ENCODE data around the gene PIK3C2G.

PIK3C2G gene

GRCh38 chr12:18280728-18281127, 19.4 kb downstream of the PIK3C2G start:
- DNase-seq (ENCODE audit: low read depth in 2 of 2) = no peak

- DNase-seq (ENCODE audit: low read depth in 2 of 2) = no peak
These were observed 20.6 kb downstream of the PIK3C2G start for GRCh38 chr12:18281941-18282340.

GRCh38 chr12:18283831-18284230, 22.5 kb downstream of the PIK3C2G start:
- no peak for DNase-seq (ENCODE audit: low read depth in 2 of 2)

- DNase-seq (ENCODE audit: low read depth in 2 of 2) = peak; percentile 9 to 12
These were observed 23.1 kb downstream of the PIK3C2G start for GRCh38 chr12:18284386-18284785.

- DNase-seq (ENCODE audit: low read depth in 2 of 2) = no peak
These were observed 23.8 kb downstream of the PIK3C2G start for GRCh38 chr12:18285161-18285560.

GRCh38 chr12:18290386-18290785, 29.1 kb downstream of the PIK3C2G start:
- DNase-seq (ENCODE audit: low read depth in 2 of 2) = no peak

GRCh38 chr12:18294889-18295288, 33.6 kb downstream of the PIK3C2G start:
- DNase-seq (ENCODE audit: low read depth in 2 of 2) = no peak

GRCh38 chr12:18296201-18296908, 35.0 kb downstream of the PIK3C2G start:
- no peak for DNase-seq (ENCODE audit: low read depth in 2 of 2)

GRCh38 chr12:18296909-18297280, 35.6 kb downstream of the PIK3C2G start:
- no peak for DNase-seq (ENCODE audit: low read depth in 2 of 2)

- DNase-seq (ENCODE audit: low read depth in 2 of 2) = no peak
These were observed 36.6 kb downstream of the PIK3C2G start for GRCh38 chr12:18297902-18298301.

GRCh38 chr12:18302809-18303430, 41.6 kb downstream of the PIK3C2G start:
- DNase-seq (ENCODE audit: low read depth in 2 of 2) = no peak

- DNase-seq (ENCODE audit: low read depth in 2 of 2) = no peak
These were observed 43.3 kb downstream of the PIK3C2G start for GRCh38 chr12:18304609-18305008.

GRCh38 chr12:18306311-18306710, 45.0 kb downstream of the PIK3C2G start:
- no peak for DNase-seq (ENCODE audit: low read depth in 2 of 2)

- no peak for DNase-seq (ENCODE audit: low read depth in 2 of 2)
These were observed 52.0 kb downstream of the PIK3C2G start for GRCh38 chr12:18313306-18313705.

- peak; percentile 69 to 72 for DNase-seq (ENCODE audit: low read depth in 2 of 2)
These were observed 58.8 kb downstream of the PIK3C2G start for GRCh38 chr12:18320036-18320617.

GRCh38 chr12:18320976-18321375, 59.7 kb downstream of the PIK3C2G start:
- DNase-seq (ENCODE audit: low read depth in 2 of 2) = no peak

GRCh38 chr12:18323159-18323558, 61.8 kb downstream of the PIK3C2G start:
- no peak for DNase-seq (ENCODE audit: low read depth in 2 of 2)

- no peak for DNase-seq (ENCODE audit: low read depth in 2 of 2)
These were observed 65.7 kb downstream of the PIK3C2G start for GRCh38 chr12:18327036-18327435.

GRCh38 chr12:18332173-18332572, 70.9 kb downstream of the PIK3C2G start:
- DNase-seq (ENCODE audit: low read depth in 2 of 2) = no peak

GRCh38 chr12:18339633-18340032, 78.3 kb downstream of the PIK3C2G start:
- DNase-seq (ENCODE audit: low read depth in 2 of 2) = no peak

GRCh38 chr12:18340186-18340585, 78.9 kb downstream of the PIK3C2G start:
- no peak for DNase-seq (ENCODE audit: low read depth in 2 of 2)

- no peak for DNase-seq (ENCODE audit: low read depth in 2 of 2)
These were observed 79.5 kb downstream of the PIK3C2G start for GRCh38 chr12:18340786-18341185.

- no peak for DNase-seq (ENCODE audit: low read depth in 2 of 2)
These were observed 82.4 kb downstream of the PIK3C2G start for GRCh38 chr12:18343708-18344107.

Data from fibroblast of skin of left quadriceps (primary cell).